GM23338 (cell line): ENCODE data around the gene STK24. TPM values are rescaled to one million over a fixed set of nuclear protein-coding genes. Genes with fewer than 3 reads are reported as not detected.

ENCODE experiments used
- ATAC-seq: fragments of 200-7000 bp; cut with Tn5 transposase; 3 replicates; pipeline ENCODE4 v1.9.1; 2020
- DNase-seq: peaks from one replicate; pipeline ENCODE4 v3.0.0-alpha.2; 2015; ENCODE audit warnings: low spot score
- H2AFZ ChIP-seq: fragments of 200-600 bp; sonication (generic); 2 replicates; pipeline ENCODE4 v1.8.0; 2016; ENCODE audit warnings: antibody characterized with exemption, mild to moderate bottlenecking, moderate library complexity
- H3F3A ChIP-seq: fragments of 200-600 bp; sonication (generic); replicated peaks from 2 replicates; pipeline ENCODE4 v1.8.0; 2017; ENCODE audit warnings: antibody characterized with exemption, mixed run types, low read depth
- H3K27ac ChIP-seq: fragments of 200-600 bp; sonication (generic); 2 replicates; pipeline ENCODE4 v1.6.1; 2016; ENCODE audit warnings: low read depth
- H3K27me3 ChIP-seq: fragments of 200-600 bp; sonication (generic); 2 replicates; pipeline ENCODE4 v1.8.0; 2016; ENCODE audit warnings: mild to moderate bottlenecking, mixed run types, moderate library complexity; ENCODE audit not compliant: insufficient read depth
- H3K36me3 ChIP-seq: fragments of 200-600 bp; sonication (generic); 2 replicates; pipeline ENCODE4 v1.8.0; 2016; ENCODE audit warnings: mild to moderate bottlenecking; ENCODE audit not compliant: insufficient read depth
- H3K4me1 ChIP-seq: fragments of 200-600 bp; sonication (generic); 2 replicates; pipeline ENCODE4 v1.8.0; 2016; ENCODE audit warnings: mild to moderate bottlenecking, moderate library complexity; ENCODE audit not compliant: insufficient read depth
- H3K4me2 ChIP-seq: fragments of 200-600 bp; sonication (generic); 2 replicates; pipeline ENCODE4 v1.7.1; 2017; ENCODE audit warnings: mixed run types
- H3K4me3 ChIP-seq: fragments of 200-600 bp; sonication (generic); 2 replicates; pipeline ENCODE4 v1.6.1; 2016; ENCODE audit warnings: mixed run types
- H3K79me2 ChIP-seq: fragments of 200-600 bp; sonication (generic); replicated peaks from 2 replicates; pipeline ENCODE4 v1.8.0; 2017; ENCODE audit warnings: mild to moderate bottlenecking; ENCODE audit not compliant: insufficient read depth
- H3K9me2 ChIP-seq: fragments of 200-600 bp; sonication (generic); 2 replicates; pipeline ENCODE4 v1.8.0; 2017; ENCODE audit not compliant: insufficient read depth
- H4K20me1 ChIP-seq: fragments of 200-600 bp; sonication (generic); replicated peaks from 2 replicates; pipeline ENCODE4 v1.8.0; 2017; ENCODE audit warnings: mild to moderate bottlenecking; ENCODE audit not compliant: insufficient read depth
- H3K27ac Mint-ChIP-seq: 2 replicates; pipeline ENCODE4 v1.8.0; 2020; ENCODE audit warnings: inconsistent platforms, mild to moderate bottlenecking, moderate library complexity, mixed read lengths
- H3K27me3 Mint-ChIP-seq: 3 replicates; pipeline ENCODE4 v1.8.0; 2022; ENCODE audit warnings: low read depth, mild to moderate bottlenecking, moderate library complexity, mixed read lengths, inconsistent platforms; ENCODE audit not compliant: insufficient read depth, poor library complexity
- H3K36me3 Mint-ChIP-seq: 3 replicates; pipeline ENCODE4 v1.8.0; 2021; ENCODE audit warnings: low read depth, mild to moderate bottlenecking, inconsistent platforms, moderate library complexity, mixed read lengths
- H3K4me1 Mint-ChIP-seq: 3 replicates; pipeline ENCODE4 v1.8.0; 2020; ENCODE audit warnings: mild to moderate bottlenecking, inconsistent platforms, mixed read lengths
- H3K4me3 Mint-ChIP-seq: 3 replicates; pipeline ENCODE4 v1.8.0; 2021; ENCODE audit warnings: moderate library complexity, mild to moderate bottlenecking, inconsistent platforms, mixed read lengths
- H3K9me3 Mint-ChIP-seq: 3 replicates; pipeline ENCODE4 v1.8.0; 2020; ENCODE audit warnings: moderate library complexity, mild to moderate bottlenecking, inconsistent platforms, mixed read lengths
- CREB1 ChIP-seq: fragments of 250-450 bp; sonication (Bioruptor Pico); IDR thresholded peaks from 2 replicates; pipeline ENCODE4 v1.5.0; 2020; ENCODE audit warnings: low read depth, mild to moderate bottlenecking, moderate library complexity
- EZH2 ChIP-seq: fragments of 200-600 bp; sonication (generic); IDR thresholded peaks from one replicate; pipeline ENCODE4 v1.8.0; 2017; ENCODE audit warnings: antibody characterized with exemption, mild to moderate bottlenecking, low read depth; ENCODE audit not compliant: unreplicated experiment
- EZH2phosphoT487 ChIP-seq: fragments of 200-600 bp; sonication (generic); IDR thresholded peaks from one replicate; pipeline ENCODE4 v1.8.1; 2018; ENCODE audit warnings: antibody characterized with exemption; ENCODE audit not compliant: unreplicated experiment
- JUNB ChIP-seq: IDR thresholded peaks from one replicate; pipeline ENCODE4 v1.6.1; 2016; ENCODE audit warnings: antibody characterized with exemption; ENCODE audit not compliant: unreplicated experiment
- NANOG ChIP-seq: IDR thresholded peaks from 2 replicates; pipeline ENCODE4 v1.6.1; 2016; ENCODE audit warnings: antibody characterized with exemption, borderline replicate concordance
- POLR2AphosphoS5 ChIP-seq: IDR thresholded peaks from 2 replicates; pipeline ENCODE4 v1.6.1; 2016; ENCODE audit warnings: antibody characterized with exemption, low read depth
- STAT1 ChIP-seq: IDR thresholded peaks from one replicate; pipeline ENCODE4 v1.6.1; 2016; ENCODE audit warnings: antibody characterized with exemption; ENCODE audit not compliant: unreplicated experiment
- ZNF114 ChIP-seq: fragments of 250-450 bp; sonication (Bioruptor Pico); IDR thresholded peaks from 2 replicates; pipeline ENCODE4 v1.5.0; 2020; ENCODE audit warnings: mild to moderate bottlenecking, moderate library complexity
- ZNF331 ChIP-seq: fragments of 250-450 bp; sonication (Bioruptor Pico); IDR thresholded peaks from 2 replicates; pipeline ENCODE4 v1.5.0; 2020; ENCODE audit warnings: low read depth, mild to moderate bottlenecking, moderate library complexity
- polyA plus RNA-seq: library from polyadenylated mRNA; unstranded; fragments of >200 nt; fragmentation: Nextera tagmentation; extraction: Ambion mirVana; gene quantifications from 2 replicates; pipeline ENCODE4 v1.2.1, GENCODE V29; 2016
- total RNA-seq: library from RNA; depleted of rRNA; stranded (reverse); fragments of >200 nt; shearing (Covaris generic); gene quantifications from 2 replicates; pipeline ENCODE4 v1.2.3, GENCODE V29; 2014
- TF ChIP-seq, protein P1 (sequence below): IDR thresholded peaks from one replicate; pipeline ENCODE4 v1.6.1; 2018; ENCODE audit warnings: antibody characterized with exemption; ENCODE audit not compliant: unreplicated experiment
- TF ChIP-seq, protein P2 (sequence below): IDR thresholded peaks from 2 replicates; pipeline ENCODE4 v1.6.1; 2016; ENCODE audit warnings: antibody characterized with exemption
- TF ChIP-seq, protein P3 (sequence below): fragments of 250-450 bp; sonication (Bioruptor Pico); IDR thresholded peaks from 2 replicates; pipeline ENCODE4 v1.5.0; 2020; ENCODE audit warnings: mild to moderate bottlenecking, moderate library complexity
- TF ChIP-seq, protein P4 (sequence below), 2 experiments: fragments of 200-600 bp in 1 of 2; sonication (generic) in 1 of 2; conservative IDR thresholded peaks; 2 replicates each; pipeline versions ENCODE4 v1.5.1 to v1.6.1; 2016 to 2017; ENCODE audit warnings: antibody characterized with exemption in 2 of 2, low read depth in 2 of 2, mild to moderate bottlenecking in 2 of 2, moderate library complexity in 1 of 2

STK24 gene
- total and polyA plus RNA-seq, 2 experiments from 2014 or later = 56.5 to 144 TPM

DNA sequence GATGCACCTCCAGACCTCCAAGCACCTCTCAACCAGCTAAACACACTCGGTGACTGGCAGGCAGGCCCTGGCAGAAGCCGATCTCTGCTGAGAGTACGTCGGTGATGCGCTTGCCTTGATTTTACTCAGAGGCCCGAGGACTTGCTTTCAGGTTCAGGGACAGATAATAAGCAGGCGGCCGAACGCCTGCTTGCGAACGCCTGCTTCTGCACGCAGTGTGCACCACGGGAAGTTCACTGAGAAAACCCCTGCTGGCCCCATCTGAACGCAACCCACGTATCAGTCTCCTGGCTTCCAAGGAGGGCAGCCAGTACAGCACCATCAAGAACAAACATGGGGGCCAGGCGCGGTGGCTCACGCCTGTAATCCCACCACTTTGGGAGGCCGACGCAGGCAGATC is 108.0 kb downstream of the STK24 start:
- H3K4me1 ChIP-seq = no peaks in the 10 kb centered on the region
- peaks cover 59% of the 10 kb centered on the region for H3K79me2 ChIP-seq
- no peak overlapping the region for H3K27ac Mint-ChIP-seq
- H3K36me3 Mint-ChIP-seq = peaks cover 47% of the 10 kb centered on the region
- peaks cover 25% of the 10 kb centered on the region for H4K20me1 ChIP-seq
- TF ChIP-seq, protein P1, sequence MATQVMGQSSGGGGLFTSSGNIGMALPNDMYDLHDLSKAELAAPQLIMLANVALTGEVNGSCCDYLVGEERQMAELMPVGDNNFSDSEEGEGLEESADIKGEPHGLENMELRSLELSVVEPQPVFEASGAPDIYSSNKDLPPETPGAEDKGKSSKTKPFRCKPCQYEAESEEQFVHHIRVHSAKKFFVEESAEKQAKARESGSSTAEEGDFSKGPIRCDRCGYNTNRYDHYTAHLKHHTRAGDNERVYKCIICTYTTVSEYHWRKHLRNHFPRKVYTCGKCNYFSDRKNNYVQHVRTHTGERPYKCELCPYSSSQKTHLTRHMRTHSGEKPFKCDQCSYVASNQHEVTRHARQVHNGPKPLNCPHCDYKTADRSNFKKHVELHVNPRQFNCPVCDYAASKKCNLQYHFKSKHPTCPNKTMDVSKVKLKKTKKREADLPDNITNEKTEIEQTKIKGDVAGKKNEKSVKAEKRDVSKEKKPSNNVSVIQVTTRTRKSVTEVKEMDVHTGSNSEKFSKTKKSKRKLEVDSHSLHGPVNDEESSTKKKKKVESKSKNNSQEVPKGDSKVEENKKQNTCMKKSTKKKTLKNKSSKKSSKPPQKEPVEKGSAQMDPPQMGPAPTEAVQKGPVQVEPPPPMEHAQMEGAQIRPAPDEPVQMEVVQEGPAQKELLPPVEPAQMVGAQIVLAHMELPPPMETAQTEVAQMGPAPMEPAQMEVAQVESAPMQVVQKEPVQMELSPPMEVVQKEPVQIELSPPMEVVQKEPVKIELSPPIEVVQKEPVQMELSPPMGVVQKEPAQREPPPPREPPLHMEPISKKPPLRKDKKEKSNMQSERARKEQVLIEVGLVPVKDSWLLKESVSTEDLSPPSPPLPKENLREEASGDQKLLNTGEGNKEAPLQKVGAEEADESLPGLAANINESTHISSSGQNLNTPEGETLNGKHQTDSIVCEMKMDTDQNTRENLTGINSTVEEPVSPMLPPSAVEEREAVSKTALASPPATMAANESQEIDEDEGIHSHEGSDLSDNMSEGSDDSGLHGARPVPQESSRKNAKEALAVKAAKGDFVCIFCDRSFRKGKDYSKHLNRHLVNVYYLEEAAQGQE = no peak
- TF ChIP-seq CREB1 (no peak), NANOG (no peak), ZNF331 (CRISPR knock-in tag) (no peak), POLR2AphosphoS5 (no peak), EZH2 (no peak), EZH2phosphoT487 (no peak), ZNF114 (no peak), STAT1 (no peak), JUNB (no peak)
- TF ChIP-seq, protein P2, sequence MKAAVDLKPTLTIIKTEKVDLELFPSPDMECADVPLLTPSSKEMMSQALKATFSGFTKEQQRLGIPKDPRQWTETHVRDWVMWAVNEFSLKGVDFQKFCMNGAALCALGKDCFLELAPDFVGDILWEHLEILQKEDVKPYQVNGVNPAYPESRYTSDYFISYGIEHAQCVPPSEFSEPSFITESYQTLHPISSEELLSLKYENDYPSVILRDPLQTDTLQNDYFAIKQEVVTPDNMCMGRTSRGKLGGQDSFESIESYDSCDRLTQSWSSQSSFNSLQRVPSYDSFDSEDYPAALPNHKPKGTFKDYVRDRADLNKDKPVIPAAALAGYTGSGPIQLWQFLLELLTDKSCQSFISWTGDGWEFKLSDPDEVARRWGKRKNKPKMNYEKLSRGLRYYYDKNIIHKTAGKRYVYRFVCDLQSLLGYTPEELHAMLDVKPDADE = no peak
- TF ChIP-seq, protein P3, sequence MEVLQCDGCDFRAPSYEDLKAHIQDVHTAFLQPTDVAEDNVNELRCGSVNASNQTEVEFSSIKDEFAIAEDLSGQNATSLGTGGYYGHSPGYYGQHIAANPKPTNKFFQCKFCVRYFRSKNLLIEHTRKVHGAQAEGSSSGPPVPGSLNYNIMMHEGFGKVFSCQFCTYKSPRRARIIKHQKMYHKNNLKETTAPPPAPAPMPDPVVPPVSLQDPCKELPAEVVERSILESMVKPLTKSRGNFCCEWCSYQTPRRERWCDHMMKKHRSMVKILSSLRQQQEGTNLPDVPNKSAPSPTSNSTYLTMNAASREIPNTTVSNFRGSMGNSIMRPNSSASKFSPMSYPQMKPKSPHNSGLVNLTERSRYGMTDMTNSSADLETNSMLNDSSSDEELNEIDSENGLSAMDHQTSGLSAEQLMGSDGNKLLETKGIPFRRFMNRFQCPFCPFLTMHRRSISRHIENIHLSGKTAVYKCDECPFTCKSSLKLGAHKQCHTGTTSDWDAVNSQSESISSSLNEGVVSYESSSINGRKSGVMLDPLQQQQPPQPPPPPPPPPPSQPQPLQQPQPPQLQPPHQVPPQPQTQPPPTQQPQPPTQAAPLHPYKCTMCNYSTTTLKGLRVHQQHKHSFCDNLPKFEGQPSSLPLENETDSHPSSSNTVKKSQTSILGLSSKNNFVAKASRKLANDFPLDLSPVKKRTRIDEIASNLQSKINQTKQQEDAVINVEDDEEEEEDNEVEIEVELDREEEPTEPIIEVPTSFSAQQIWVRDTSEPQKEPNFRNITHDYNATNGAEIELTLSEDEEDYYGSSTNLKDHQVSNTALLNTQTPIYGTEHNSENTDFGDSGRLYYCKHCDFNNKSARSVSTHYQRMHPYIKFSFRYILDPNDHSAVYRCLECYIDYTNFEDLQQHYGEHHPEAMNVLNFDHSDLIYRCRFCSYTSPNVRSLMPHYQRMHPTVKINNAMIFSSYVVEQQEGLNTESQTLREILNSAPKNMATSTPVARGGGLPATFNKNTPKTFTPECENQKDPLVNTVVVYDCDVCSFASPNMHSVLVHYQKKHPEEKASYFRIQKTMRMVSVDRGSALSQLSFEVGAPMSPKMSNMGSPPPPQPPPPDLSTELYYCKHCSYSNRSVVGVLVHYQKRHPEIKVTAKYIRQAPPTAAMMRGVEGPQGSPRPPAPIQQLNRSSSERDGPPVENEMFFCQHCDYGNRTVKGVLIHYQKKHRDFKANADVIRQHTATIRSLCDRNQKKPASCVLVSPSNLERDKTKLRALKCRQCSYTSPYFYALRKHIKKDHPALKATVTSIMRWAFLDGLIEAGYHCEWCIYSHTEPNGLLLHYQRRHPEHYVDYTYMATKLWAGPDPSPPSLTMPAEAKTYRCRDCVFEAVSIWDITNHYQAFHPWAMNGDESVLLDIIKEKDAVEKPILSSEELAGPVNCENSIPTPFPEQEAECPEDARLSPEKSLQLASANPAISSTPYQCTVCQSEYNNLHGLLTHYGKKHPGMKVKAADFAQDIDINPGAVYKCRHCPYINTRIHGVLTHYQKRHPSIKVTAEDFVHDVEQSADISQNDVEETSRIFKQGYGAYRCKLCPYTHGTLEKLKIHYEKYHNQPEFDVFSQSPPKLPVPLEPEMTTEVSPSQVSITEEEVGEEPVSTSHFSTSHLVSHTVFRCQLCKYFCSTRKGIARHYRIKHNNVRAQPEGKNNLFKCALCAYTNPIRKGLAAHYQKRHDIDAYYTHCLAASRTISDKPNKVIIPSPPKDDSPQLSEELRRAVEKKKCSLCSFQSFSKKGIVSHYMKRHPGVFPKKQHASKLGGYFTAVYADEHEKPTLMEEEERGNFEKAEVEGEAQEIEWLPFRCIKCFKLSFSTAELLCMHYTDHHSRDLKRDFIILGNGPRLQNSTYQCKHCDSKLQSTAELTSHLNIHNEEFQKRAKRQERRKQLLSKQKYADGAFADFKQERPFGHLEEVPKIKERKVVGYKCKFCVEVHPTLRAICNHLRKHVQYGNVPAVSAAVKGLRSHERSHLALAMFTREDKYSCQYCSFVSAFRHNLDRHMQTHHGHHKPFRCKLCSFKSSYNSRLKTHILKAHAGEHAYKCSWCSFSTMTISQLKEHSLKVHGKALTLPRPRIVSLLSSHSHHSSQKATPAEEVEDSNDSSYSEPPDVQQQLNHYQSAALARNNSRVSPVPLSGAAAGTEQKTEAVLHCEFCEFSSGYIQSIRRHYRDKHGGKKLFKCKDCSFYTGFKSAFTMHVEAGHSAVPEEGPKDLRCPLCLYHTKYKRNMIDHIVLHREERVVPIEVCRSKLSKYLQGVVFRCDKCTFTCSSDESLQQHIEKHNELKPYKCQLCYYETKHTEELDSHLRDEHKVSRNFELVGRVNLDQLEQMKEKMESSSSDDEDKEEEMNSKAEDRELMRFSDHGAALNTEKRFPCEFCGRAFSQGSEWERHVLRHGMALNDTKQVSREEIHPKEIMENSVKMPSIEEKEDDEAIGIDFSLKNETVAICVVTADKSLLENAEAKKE = no peak
- TF ChIP-seq, protein P4, sequence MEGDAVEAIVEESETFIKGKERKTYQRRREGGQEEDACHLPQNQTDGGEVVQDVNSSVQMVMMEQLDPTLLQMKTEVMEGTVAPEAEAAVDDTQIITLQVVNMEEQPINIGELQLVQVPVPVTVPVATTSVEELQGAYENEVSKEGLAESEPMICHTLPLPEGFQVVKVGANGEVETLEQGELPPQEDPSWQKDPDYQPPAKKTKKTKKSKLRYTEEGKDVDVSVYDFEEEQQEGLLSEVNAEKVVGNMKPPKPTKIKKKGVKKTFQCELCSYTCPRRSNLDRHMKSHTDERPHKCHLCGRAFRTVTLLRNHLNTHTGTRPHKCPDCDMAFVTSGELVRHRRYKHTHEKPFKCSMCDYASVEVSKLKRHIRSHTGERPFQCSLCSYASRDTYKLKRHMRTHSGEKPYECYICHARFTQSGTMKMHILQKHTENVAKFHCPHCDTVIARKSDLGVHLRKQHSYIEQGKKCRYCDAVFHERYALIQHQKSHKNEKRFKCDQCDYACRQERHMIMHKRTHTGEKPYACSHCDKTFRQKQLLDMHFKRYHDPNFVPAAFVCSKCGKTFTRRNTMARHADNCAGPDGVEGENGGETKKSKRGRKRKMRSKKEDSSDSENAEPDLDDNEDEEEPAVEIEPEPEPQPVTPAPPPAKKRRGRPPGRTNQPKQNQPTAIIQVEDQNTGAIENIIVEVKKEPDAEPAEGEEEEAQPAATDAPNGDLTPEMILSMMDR (conservative IDR thresholded peaks at IDR 0.05; ENCODE audit: low read depth in 2 of 2) = no peak
- H3K9me3 Mint-ChIP-seq = no peaks in the 10 kb centered on the region
- no peak overlapping the region for H3K4me2 ChIP-seq
- no peak overlapping the region for H3K27ac ChIP-seq
- peaks cover 13% of the 10 kb centered on the region for H3K4me1 Mint-ChIP-seq
- ATAC-seq (no peak), DNase-seq (no peak)
- H3K36me3 ChIP-seq = peaks cover 12% of the 10 kb centered on the region
- H3F3A ChIP-seq = no peaks in the 10 kb centered on the region
- H3K27me3 ChIP-seq = no peaks in the 10 kb centered on the region
- H3K4me3 Mint-ChIP-seq = no peak overlapping the region
- H2AFZ ChIP-seq = no peak overlapping the region
- H3K27me3 Mint-ChIP-seq = peaks cover 10% of the 10 kb centered on the region
- no peaks in the 10 kb centered on the region for H3K9me2 ChIP-seq
- no peak overlapping the region for H3K4me3 ChIP-seq
